CD4-positive, alpha-beta T cell treated with Interleukin-6 for 4 hours (primary cell): ENCODE results near the gene IGF1R.

ENCODE experiments used
- DNase-seq: peaks from one replicate; pipeline ENCODE4 v3.0.0-alpha.2; 2020; ENCODE audit warnings: mixed read lengths

Gene IGF1R

GRCh38 chr15:98708037-98708590, 59.8 kb downstream of the IGF1R start:
- no peak for DNase-seq

GRCh38 chr15:98711810-98712209, 63.5 kb downstream of the IGF1R start:
- DNase-seq, result no peak

- no peak for DNase-seq
These were observed 64.7 kb downstream of the IGF1R start for GRCh38 chr15:98712845-98713584.

DNA sequence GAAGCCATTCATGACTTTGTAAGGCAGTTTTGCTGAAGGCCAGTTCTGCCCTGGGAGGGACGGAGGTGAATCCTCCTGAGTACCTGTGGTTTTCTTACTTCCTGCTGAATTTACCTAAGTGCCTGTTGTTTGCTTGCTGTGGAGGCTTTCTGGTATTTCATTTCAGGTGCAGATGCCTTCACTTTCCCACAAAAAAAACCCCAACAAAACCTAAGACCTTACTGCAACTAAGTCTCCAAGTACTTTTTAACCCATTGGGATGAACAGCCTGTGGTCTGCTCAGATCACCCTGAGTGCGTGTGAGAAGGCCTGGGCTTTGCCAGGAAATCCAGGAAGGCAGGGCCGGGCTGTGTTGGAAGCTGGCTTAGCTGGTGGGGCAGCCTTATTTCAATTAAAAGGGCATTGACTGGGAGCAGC, 65.3 kb downstream of the IGF1R start:
- peak; percentile 33 for DNase-seq

GRCh38 chr15:98714922-98715321, 66.6 kb downstream of the IGF1R start:
- no peak for DNase-seq

DNA sequence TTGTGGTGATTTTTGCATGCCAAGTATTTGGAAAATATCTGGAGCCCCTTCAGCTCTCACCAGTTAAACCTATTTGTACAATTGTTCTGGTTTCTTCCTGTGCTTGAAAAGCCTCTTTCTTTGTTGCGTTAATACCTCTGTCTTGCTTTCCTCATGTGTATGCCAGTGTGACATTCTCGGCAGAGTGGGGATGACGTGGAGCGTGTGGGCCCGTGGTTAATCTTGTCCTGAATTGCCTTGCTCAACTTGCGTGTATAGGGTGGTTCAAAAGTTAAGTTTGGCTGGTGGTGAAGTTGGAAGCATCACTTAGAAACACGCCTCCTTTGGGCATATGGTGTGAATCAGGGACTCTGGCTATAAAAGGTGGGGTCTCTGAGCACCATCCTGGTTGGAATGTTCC, 67.1 kb downstream of the IGF1R start:
- no peak for DNase-seq

DNA sequence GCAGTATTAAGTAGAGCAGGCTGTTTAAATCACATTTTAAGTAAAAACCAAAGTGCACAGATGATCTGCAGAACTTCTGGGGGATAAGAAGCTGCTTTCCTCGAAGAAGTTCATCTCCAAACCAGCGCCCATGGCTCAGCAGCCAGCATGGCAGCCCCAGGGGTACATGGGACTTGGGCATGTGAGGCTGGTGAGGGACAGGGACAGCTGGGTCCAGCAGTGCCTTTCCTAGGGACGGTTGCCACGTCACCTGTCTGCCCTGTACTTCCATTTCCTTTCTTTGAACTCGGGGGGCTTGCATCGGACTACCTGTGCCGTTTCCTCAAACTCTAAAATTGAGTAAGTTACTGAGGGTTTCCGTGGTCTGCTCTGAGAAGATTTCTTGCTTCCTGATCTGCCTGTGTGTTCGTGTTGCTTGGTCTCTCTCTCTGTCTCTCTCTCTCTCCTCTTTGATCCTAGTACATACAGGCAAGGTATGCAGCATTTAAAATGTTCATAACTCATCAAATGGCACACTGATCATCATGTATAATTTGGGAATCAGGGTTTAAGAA, 67.6 kb downstream of the IGF1R start:
- DNase-seq, result no peak

- DNase-seq, result no peak
These were observed 69.0 kb downstream of the IGF1R start for GRCh38 chr15:98717371-98717770.

GRCh38 chr15:98717942-98718341, 69.6 kb downstream of the IGF1R start:
- no peak for DNase-seq

DNA sequence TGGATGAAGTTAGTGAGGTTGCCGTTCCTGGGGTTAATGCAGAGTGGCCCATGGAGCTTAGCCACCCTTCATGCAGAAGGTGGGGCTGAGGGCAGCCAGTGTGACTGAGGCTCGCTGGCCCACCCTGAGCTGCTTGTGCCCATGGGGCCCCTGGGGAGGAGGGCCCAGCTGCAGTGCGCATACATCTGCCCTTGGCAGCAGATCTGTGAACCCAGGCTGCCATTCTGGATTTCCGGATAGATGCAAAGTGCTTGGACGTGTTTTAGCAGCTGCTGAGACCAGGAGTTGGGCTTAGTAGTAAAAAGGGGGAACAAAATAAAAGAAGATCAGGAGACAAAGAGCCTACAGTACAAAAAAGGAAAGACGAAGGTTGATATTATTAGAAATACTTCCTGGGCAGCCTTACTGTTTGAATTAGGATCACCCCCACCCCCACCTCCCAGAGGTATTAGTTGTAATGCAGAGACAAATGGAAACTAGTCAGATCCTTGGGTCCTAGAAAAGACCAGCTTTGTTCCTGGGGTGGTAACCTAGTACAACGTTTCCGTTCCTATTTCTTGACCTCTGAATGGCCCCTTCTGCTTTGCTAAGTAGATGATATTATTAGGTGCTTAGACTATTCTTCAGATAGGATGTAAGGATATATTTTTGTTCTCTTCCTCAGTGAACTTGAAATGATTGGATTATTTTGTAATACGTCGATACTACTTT, 70.2 kb downstream of the IGF1R start:
- DNase-seq, result no peak

DNA sequence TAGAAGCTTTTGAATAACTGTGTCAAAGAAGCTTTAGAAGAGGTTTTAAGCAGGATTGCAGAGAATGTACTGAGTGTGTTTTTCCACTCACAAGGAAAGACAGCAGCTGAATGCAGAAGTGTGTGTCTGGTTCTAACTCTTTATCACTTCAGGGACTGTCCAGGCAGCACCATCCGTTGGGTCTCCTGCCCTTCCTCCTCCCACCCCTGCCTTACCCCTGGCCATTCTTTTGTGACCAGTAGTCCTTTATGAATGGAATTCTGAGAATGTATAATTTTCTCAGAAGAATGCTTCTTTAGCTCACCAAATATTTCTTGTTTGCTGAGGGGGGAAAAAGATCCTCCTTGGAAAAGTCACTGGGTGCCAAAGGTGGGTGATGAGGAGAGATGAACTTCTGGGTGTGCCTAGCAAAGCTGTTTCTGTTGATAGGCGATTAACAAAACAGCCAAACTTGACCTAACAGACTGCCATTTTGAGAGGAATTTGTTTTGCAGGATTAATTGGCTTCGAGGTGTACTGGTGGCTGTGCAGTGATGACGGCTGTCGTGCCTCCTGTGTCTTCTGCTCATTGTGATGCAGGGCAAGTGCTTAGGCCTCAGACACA, 70.9 kb downstream of the IGF1R start:
- DNase-seq, result no peak

GRCh38 chr15:98720031-98720430, 71.7 kb downstream of the IGF1R start:
- no peak for DNase-seq

DNA sequence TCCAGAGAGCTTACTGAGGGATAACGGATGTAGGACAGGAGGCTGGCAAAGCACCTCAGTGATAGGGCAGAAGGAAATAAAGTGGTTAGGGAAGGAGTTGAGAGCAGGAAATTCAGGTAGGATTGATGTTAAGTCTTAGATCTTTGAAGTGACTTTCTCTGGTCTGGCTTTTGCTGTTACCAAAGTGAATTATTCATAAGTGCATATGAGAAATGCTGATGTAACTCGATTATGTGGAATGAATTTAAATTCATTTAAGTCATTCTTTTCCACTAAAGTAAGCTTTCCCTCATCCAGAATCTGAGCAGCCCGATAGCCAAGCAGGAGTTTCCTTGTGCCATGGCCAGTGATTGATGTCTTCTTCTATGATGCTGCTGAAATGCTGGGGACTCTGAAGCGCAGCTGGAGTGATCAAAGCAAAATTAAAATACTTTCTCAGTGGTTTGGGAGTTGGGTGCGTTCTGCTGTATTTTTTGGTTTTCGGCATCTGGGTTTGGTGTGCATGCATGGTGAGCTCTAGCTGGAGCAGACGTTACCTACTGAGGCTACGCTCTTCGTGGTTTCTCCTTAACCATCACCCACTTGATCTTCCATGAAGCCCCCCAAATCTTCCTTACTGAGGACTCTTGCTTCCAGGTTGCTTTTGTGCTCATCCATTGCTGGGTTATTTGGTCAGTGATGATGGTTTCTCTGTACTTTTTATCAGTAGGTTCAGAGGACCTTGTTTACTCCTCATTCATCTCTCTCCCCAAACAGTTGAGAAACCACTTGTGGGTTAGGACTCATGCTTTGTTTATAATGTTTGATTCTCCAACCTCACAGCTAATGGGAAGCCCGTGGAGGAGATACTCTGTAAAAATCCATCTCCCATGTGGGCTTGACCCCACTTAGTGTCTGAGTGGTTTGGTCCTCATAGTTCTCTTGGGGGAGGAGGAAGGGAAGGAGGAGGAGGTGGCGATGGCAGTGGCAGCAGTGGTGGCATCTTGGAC, 72.5 kb downstream of the IGF1R start:
- DNase-seq, result no peak

DNA sequence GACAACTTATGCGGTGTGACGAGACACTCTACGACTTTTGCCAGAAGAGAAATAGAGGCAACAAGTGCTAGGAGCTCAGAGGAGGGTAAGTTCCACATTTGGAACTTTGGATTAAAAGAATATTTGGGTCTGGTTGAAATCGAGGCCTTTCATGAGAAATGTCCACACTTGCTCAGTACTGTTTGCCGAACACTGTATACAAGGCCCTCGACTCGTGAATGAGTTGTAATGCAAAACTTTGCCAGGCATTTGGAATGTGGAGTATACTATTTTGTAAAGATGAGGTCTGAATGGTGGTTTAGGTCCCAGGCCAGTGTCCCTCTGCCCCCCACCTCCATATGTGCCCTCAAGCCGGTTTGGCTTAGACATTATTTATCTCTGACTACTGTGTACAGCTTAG, 73.9 kb downstream of the IGF1R start:
- DNase-seq, result no peak

DNA sequence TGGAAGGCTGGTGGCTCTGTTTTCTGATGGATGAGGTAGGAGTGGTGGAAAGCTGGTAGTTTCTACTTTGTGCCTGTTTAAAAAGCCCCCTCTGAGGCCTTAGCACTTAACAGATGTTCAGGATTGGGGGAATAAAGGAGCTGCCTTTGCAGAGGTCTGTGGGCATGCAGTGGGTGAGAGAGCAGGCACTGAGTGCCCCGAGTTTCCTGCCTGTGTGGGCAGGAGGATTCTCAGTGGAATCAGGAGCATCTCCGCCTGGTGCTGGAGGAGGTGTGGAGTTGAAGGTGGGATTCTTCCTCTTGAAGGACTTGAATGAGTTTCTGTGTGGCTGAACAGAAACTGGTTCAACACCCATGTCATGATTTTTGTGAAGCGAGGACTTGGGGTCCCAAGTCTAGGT, 74.3 kb downstream of the IGF1R start:
- no peak for DNase-seq

- no peak for DNase-seq
These were observed 74.9 kb downstream of the IGF1R start for GRCh38 chr15:98723195-98723594.

DNA sequence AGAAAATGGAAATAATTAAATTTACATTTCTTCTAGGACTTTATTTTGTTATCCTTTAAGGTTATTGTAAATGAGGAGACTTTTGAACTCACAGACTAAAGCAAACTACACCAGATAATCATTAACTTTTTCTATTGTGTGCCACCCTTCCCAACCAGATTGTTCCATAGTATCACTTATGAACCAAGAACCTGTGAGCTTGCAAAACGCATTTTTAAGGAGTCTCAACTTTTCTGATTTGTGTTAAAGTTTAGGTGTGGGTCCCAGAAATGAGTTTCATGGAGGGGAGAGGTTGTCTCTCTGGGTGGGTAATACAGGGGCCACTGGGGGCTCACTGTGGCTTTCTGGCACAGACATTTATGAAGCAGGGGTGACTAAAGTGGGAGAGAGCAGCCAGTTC, 75.7 kb downstream of the IGF1R start:
- DNase-seq, result no peak

GRCh38 chr15:98724494-98724893, 76.2 kb downstream of the IGF1R start:
- DNase-seq, result no peak

GRCh38 chr15:98725874-98726273, 77.5 kb downstream of the IGF1R start:
- no peak for DNase-seq

GRCh38 chr15:98727115-98728040, 79.0 kb downstream of the IGF1R start:
- no peak for DNase-seq
